LNCAP (cell line): Measurements from ENCODE around the gene BCAR1.

ENCODE experiments used
- TF ChIP-seq, protein P1 (sequence below): fragments of 450-650 bp; IDR thresholded peaks from 2 replicates; pipeline ENCODE4 v1.5.1; 2017; ENCODE audit warnings: mild to moderate bottlenecking

BCAR1 gene

DNA sequence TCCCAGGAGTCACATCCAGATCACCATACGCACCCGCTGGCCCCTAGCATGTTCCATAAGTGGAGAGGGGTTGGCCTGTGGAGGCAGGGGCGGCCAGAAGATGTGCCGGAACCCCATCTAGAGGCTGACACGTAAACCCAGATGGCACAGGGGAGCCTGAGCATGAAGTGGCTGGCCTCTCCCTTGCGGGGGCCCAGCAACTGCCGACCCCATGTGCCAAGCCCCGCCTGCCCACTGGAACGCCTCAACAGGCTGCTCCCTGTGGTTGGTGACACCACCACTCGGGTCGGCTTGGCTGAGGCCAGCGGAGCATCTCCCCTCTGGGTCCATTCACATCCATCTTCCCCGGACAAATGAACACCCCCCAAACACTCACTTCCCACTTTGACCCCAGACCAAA lies 9.5 kb downstream of the BCAR1 start:
- TF ChIP-seq, protein P1, sequence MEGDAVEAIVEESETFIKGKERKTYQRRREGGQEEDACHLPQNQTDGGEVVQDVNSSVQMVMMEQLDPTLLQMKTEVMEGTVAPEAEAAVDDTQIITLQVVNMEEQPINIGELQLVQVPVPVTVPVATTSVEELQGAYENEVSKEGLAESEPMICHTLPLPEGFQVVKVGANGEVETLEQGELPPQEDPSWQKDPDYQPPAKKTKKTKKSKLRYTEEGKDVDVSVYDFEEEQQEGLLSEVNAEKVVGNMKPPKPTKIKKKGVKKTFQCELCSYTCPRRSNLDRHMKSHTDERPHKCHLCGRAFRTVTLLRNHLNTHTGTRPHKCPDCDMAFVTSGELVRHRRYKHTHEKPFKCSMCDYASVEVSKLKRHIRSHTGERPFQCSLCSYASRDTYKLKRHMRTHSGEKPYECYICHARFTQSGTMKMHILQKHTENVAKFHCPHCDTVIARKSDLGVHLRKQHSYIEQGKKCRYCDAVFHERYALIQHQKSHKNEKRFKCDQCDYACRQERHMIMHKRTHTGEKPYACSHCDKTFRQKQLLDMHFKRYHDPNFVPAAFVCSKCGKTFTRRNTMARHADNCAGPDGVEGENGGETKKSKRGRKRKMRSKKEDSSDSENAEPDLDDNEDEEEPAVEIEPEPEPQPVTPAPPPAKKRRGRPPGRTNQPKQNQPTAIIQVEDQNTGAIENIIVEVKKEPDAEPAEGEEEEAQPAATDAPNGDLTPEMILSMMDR: no peak

DNA sequence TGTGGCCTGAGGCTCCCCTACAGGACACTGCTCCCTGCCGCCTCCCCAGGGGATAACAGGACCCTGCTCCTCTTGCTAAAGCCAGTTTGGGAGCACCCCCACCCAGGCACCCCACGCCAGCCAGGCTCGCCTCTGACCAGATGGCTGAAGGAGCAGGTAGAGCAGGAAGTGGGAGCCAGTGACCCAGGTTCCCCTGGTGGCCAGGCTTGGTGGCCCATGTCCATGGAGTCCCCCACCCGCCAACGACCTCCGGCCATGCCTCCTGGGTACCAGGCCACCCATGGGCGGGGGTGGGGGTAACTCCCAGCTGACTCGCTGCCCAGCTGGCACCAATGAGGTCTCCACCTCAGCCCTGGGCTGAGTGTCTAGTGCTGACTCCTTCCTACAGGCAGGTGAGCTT lies 10.0 kb downstream of the BCAR1 start:
- TF ChIP-seq, protein P1: no peak

DNA sequence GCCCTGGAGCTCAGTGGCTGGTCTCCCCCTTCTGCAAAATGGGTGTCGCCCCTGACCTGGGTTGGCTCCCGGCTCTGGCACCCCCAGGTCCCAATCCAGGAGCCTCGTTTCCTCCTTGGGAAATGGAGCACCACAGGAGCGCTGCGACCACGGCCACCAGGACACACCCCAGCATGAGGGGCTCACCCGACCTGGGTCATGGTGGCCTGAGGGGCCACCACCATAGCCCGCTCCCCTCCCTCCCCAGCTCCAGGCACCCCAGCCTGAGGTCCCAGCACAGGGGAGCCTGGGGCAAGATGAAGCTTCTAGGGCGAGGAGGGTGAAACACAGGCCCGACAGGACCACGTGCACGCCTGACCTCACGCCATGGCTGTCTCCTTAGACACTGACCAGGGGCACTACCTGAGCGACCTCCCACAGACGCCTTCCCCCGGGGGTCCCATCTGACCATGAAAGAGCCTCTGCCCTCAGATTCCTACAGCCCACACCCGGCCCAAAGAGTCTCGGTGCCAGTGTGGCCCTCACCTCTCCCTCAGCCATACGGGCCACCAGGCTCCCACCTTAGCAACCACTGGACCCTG lies 11.8 kb downstream of the BCAR1 start:
- TF ChIP-seq, protein P1: no peak

DNA sequence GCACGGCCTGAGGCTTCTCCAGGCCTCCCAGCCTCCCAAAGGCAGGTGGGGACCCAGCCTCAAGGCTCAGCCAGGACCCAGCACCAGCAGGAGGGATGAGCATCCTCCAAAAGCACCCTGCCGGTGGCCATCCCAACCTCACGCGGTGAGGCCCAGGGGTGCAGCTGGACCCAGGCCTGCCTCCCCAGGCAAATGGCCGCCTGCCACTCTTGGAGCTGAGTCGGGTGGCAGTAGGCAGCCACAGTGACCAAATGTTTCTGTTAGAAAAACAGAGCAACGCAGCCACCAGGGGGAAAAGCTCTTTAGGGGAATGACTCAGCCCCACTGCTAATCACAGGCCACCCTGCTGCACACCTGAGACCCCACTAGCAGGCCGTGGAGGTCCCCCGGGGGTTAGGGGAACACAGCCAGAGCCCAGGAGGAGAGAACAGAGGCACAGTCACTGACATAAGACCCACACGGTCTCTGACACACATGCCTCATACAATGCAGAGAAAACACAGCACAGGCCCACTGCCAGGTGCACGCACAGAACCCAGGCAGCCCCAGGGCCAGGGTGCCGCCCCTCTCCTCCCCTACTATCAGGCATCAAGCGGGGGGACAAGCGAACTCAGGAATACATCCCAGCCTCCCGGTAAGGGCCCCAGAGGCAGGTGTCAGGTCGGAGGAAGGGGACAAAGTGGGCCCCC lies 12.4 kb downstream of the BCAR1 start:
- TF ChIP-seq, protein P1: no peak

DNA sequence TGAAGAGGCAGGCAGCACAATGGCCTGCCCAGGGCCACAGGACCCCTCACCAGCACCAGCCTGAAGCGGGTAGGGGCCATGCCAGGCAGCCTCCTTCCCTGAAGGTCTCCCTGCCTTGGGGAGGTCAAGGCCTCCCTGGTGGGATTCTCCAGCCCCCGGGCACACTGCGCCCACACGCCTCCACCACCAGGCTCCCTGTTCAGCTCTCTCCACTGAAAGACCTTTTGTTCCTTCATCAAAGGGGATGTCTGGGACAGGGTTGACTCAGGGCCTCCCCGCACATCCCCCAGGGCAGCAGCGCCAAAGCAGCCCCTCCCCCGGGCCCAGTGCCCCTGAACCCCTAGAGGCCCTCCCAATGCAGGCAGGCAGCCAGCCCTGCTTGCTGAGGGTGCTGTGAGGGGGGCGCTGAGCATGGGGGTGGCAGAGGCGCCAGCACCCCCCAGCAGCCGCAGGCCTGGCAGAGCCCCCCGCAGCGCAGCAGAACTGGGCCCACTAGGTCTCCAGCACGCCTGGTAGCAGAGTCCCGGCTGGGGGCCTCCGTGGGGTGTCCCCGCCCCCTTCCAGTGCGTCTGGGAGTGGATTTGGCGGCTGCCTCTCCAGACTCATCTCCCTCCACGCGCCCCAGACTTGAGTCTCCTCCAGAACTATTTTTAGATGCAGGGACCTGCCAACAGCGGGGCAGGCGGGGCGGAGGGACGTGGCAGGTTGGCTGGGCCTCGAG lies 13.1 kb downstream of the BCAR1 start:
- TF ChIP-seq, protein P1: no peak

DNA sequence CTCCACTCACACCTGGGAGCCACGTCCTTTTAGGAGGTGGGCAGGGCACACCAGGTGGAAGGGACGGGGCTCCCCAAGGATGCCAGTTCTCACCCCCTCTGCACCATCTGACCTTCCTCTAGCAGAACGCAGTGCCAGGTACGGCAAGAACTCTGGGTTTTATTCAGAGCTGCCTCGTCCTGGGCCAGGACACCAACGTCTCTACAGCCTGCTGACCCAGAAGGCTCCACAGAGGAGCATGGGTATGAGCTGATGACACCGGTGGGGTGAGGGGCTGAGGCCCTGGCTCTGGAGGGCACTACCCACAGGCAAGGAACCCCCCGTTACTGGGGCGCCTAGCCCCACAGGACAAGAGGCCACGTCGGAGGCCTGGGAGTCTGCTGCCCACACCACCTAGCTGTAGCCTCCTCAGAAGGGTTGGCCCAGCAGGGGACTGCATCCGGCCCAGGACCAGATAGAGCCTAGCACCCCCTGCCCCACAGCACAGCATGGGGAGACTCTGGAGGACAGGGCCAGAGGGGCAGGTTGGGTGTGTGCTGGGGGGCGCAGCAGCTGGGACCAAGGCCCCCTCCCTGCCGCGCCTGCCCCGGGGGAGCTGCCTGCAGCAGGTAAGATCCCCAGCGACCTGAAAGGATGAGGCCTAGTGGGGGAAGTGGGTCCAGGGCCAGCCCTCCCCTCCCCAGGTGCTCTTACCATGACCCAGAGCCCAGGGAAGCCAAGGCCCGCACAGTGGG lies 13.9 kb downstream of the BCAR1 start:
- TF ChIP-seq, protein P1: no peak

DNA sequence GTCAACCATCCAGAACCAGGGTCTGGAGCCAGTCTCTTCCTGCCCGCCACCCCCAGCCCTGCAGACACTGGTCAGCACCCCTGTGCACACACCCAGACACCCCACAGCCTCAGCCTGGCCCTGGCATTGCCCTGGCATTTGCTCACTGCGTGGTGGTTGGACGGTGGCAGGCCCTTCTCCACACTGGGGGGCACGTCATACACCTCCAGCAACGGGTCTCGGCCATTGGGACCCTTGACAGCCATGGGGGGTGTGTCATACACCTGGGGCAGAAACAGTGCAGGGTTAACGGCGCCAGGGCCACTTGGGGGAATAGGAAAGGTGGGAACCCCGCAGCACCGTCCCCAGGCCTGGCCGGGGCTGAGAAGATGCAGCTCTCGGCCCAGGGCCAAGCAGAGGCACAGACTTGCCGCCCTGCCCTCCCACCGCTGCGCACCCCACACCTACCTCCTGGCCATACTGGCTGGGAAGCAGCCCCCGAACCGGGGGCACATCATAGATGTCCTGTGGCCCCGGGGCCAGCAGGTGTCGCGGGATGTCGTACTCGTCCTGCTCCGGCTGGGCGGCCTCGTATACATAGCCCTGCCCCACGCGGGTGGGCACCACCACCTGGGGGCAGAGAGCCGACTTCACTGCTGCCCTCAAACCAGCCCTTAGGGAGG lies 14.6 kb downstream of the BCAR1 start:
- TF ChIP-seq, protein P1: no peak
